SK-N-MC (cell line): Measurements from ENCODE around the gene CA10.

ENCODE experiments used
- EZH2 ChIP-seq: fragments of 200-600 bp; sonication (generic); IDR thresholded peaks from one replicate; pipeline ENCODE4 v1.6.1; 2017; ENCODE audit warnings: antibody characterized with exemption
- FOXP2 ChIP-seq: optimal IDR thresholded peaks from 2 replicates; pipeline ENCODE3; 2011; ENCODE audit warnings: mild to moderate bottlenecking, moderate library complexity; ENCODE audit not compliant: insufficient read depth; ENCODE audit errors: extremely low read length, control extremely low read depth
- POLR2AphosphoS5 ChIP-seq: IDR thresholded peaks from 2 replicates; pipeline ENCODE4 v1.6.1; 2012; ENCODE audit warnings: mild to moderate bottlenecking, low read depth, low read length, borderline replicate concordance

- TF ChIP-seq EZH2 (no peak), POLR2AphosphoS5 (no peak), FOXP2 (no peak)
Measured at GRCh38 chr17:51946311-51946710, 212.2 kb downstream of the CA10 start.
